K562 (cell line): ENCODE results near the gene EIF4E2. TPM values are rescaled to one million over a fixed set of nuclear protein-coding genes. Genes with fewer than 3 reads are reported as not detected.

ENCODE experiments used
- ATAC-seq: fragments of 200-7000 bp; cut with Tn5 transposase; 3 replicates; pipeline ENCODE4 v1.9.1; 2020; ENCODE audit warnings: moderate library complexity
- BruUV-seq: library from RNA; stranded (reverse); fragments of 400-500 nt; replicated peaks from 2 replicates; lab custom pipeline; 2021; lab: Mats Ljungman, UMichigan
- CTCF ChIA-PET: fragments of 300-600 bp; formaldehyde crosslinking; extraction: SDS; loops from one replicate; lab custom pipeline; 2021; ENCODE audit warnings: low intra/inter-chr PET ratio; lab: Yijun Ruan, JAX
- POLR2A ChIA-PET: fragments of 300-600, 350-650 bp; sonication (Branson Sonifier 250); formaldehyde crosslinking; extraction: SDS; loops from one replicate; lab custom pipeline; 2021; ENCODE audit warnings: antibody characterized with exemption, inconsistent platforms; lab: Yijun Ruan, JAX
- DNase-seq, 4 experiments: peaks; one replicate each; pipeline versions ENCODE4 v3.0.0 to v3.0.0-alpha.2; 2011 to 2018; ENCODE audit warnings: low spot score in 3 of 4, mixed read lengths in 3 of 4; ENCODE audit errors: extremely low read depth in 1 of 4
- FAIRE-seq: peaks from 2 replicates; lab custom pipeline; 2011; peaks lifted over from hg19 to GRCh38; lab: Jason Lieb, UNC
- H2AFZ ChIP-seq: 2 replicates; pipeline ENCODE4 v1.6.0; 2011; ENCODE audit warnings: low read depth, low read length, control low read depth, inconsistent platforms
- H3K27ac ChIP-seq: fragments of 200-600 bp; 3 replicates; pipeline ENCODE4 v1.8.0; 2011; ENCODE audit warnings: low read depth, mild to moderate bottlenecking, control low read depth, inconsistent platforms, low read length, moderate library complexity, mixed read lengths; ENCODE audit errors: extremely low read depth
- H3K27me3 ChIP-seq, 2 experiments: fragments of 300-600 bp in 1 of 2; 2 replicates in 1 of 2; 3 replicates in 1 of 2; pipeline versions ENCODE4 v1.6.0 to v1.8.0; 2011; ENCODE audit warnings: inconsistent platforms in 2 of 2, low read length in 2 of 2, mild to moderate bottlenecking in 1 of 2, mixed read lengths in 1 of 2, moderate library complexity in 1 of 2; ENCODE audit not compliant: control insufficient read depth in 2 of 2, insufficient read depth in 2 of 2
- H3K36me3 ChIP-seq: fragments of 300-600 bp; 3 replicates; pipeline ENCODE4 v1.8.0; 2011; ENCODE audit warnings: mild to moderate bottlenecking, low read length, inconsistent platforms; ENCODE audit not compliant: control insufficient read depth, insufficient read depth
- H3K4me1 ChIP-seq, 2 experiments: fragments of 200-600 bp in 1 of 2; replicated peaks in 1 of 2; 2 replicates in 1 of 2; 3 replicates in 1 of 2; pipeline versions ENCODE4 v1.5.1 to v1.8.0; 2011; ENCODE audit warnings: inconsistent platforms in 2 of 2, low read length in 2 of 2, mild to moderate bottlenecking in 1 of 2, mixed read lengths in 1 of 2, moderate library complexity in 1 of 2; ENCODE audit not compliant: control insufficient read depth in 2 of 2, insufficient read depth in 2 of 2
- H3K4me2 ChIP-seq: 2 replicates; pipeline ENCODE4 v1.6.1; 2011; ENCODE audit warnings: low read length, control low read depth, inconsistent platforms, mixed read lengths; ENCODE audit not compliant: insufficient read depth
- H3K4me3 ChIP-seq: fragments of 200-600 bp; sonication (generic), shearing (Covaris generic); 2 replicates; pipeline ENCODE4 v1.5.1; 2016; ENCODE audit warnings: control low read depth, inconsistent platforms
- H3K79me2 ChIP-seq: fragments of 200-600 bp; 3 replicates; pipeline ENCODE4 v1.8.0; 2011; ENCODE audit warnings: low read length, inconsistent platforms; ENCODE audit not compliant: control insufficient read depth, insufficient read depth
- H3K9ac ChIP-seq, 2 experiments: 2 replicates each; pipeline versions ENCODE4 v1.6.0 to v1.6.1; 2011; ENCODE audit warnings: low read depth in 2 of 2, low read length in 2 of 2, control low read depth in 1 of 2, inconsistent platforms in 1 of 2, mild to moderate bottlenecking in 1 of 2, mixed read lengths in 1 of 2; ENCODE audit not compliant: insufficient read depth in 1 of 2
- H3K9me1 ChIP-seq: one replicate; pipeline ENCODE4 v1.6.0; 2011; ENCODE audit warnings: inconsistent platforms, mild to moderate bottlenecking, low read length, moderate library complexity; ENCODE audit not compliant: control insufficient read depth, insufficient read depth
- H3K9me3 ChIP-seq: replicated peaks from 2 replicates; pipeline ENCODE4 v1.5.1; 2011; ENCODE audit warnings: low read depth, low read length, inconsistent platforms; ENCODE audit not compliant: control insufficient read depth, insufficient read depth
- H4K20me1 ChIP-seq: replicated peaks from 2 replicates; pipeline ENCODE4 v1.6.1; 2011; ENCODE audit warnings: low read length, inconsistent platforms, mixed read lengths; ENCODE audit not compliant: control insufficient read depth, insufficient read depth
- BMI1 ChIP-seq: fragments of 150-350 bp; IDR thresholded peaks from 2 replicates; pipeline ENCODE4 v1.6.1; 2014; ENCODE audit warnings: low read length
- CCNT2 ChIP-seq: IDR thresholded peaks from 2 replicates; pipeline ENCODE4 v1.6.1; 2011; ENCODE audit warnings: borderline replicate concordance, low read depth, mild to moderate bottlenecking, moderate library complexity, mixed read lengths, low read length; ENCODE audit not compliant: insufficient read length; ENCODE audit errors: extremely low read depth
- EWSR1 ChIP-seq: fragments of 450-650 bp; IDR thresholded peaks from 2 replicates; pipeline ENCODE4 v1.6.1; 2018; ENCODE audit warnings: borderline replicate concordance, mild to moderate bottlenecking, low read depth, moderate library complexity; ENCODE audit not compliant: partially characterized antibody
- FIP1L1 ChIP-seq: fragments of 200-400 bp; formaldehyde crosslinking; IDR thresholded peaks from 2 replicates; pipeline ENCODE4 v1.6.1; 2018; ENCODE audit warnings: mild to moderate bottlenecking, low read depth, low read length; ENCODE audit not compliant: poor library complexity, severe bottlenecking
- NFE2L1 ChIP-seq: fragments of 450-650 bp; IDR thresholded peaks from 2 replicates; pipeline ENCODE4 v1.6.1; 2016; ENCODE audit warnings: missing genetic modification characterization, low read depth, mild to moderate bottlenecking, missing compliant biosample characterization, moderate library complexity, borderline replicate concordance
- NFIX ChIP-seq: fragments of 250-450 bp; sonication (Bioruptor Pico); IDR thresholded peaks from 2 replicates; pipeline ENCODE4 v1.4.0; 2020; ENCODE audit warnings: low read depth, mild to moderate bottlenecking, moderate library complexity
- NR0B1 ChIP-seq: fragments of 450-650 bp; IDR thresholded peaks from one replicate; pipeline ENCODE4 v1.6.1; 2018; ENCODE audit warnings: mild to moderate bottlenecking, moderate library complexity; ENCODE audit not compliant: partially characterized antibody
- PTBP1 ChIP-seq: fragments of 200-400 bp; formaldehyde crosslinking; IDR thresholded peaks from 2 replicates; pipeline ENCODE4 v1.6.1; 2017; ENCODE audit warnings: low read depth, low read length
- SPI1 ChIP-seq: IDR thresholded peaks from 2 replicates; pipeline ENCODE4 v1.6.1; 2011; ENCODE audit warnings: low read depth, low read length, control low read depth, borderline replicate concordance
- SREBF1 ChIP-seq: fragments of 150-350 bp; IDR thresholded peaks from 2 replicates; pipeline ENCODE4 v1.6.1; 2014; ENCODE audit warnings: antibody characterized with exemption, low read depth, low read length, borderline replicate concordance
- SREBF2 ChIP-seq: sonication (generic); formaldehyde crosslinking; IDR thresholded peaks from 2 replicates; pipeline ENCODE4 v1.4.0; 2020; ENCODE audit warnings: mild to moderate bottlenecking, missing genetic modification reagents
- TEAD1 ChIP-seq, 2 experiments: fragments of 450-650 bp in 1 of 2; sonication (generic) in 1 of 2; formaldehyde crosslinking; IDR thresholded peaks; 2 replicates each; pipeline versions ENCODE4 v1.4.0 to v1.8.0; 2020 to 2022; ENCODE audit warnings: mild to moderate bottlenecking in 2 of 2, missing genetic modification reagents in 1 of 2
- ZNF184 ChIP-seq: sonication (generic); formaldehyde crosslinking; IDR thresholded peaks from 2 replicates; pipeline ENCODE4 v1.5.0; 2020; ENCODE audit warnings: missing genetic modification reagents
- WGBS: fragments of 100-300 bp; shearing (Covaris generic); methylation state at CpG from one replicate; pipeline ENCODE4 v1.1.6; 2016; ENCODE audit warnings: low coverage, mixed read lengths; ENCODE audit not compliant: insufficient coverage; ENCODE audit errors: missing lambda C conversion rate; 5-methylcytosine and 5-hydroxymethylcytosine counted together
- in situ Hi-C: fragments of 300-500 bp; cut with MboI; formaldehyde crosslinking; loops from 4 replicates; pipeline ENCODE4 v1.15.0; 2018; ENCODE audit warnings: inconsistent platforms, mixed read lengths
- intact Hi-C: fragments of 100-400 bp; cut with micrococcal nuclease; formaldehyde crosslinking; loops from 2 replicates; pipeline ENCODE4 v1.14.2; 2022
- polyA plus RNA-seq, 8 experiments: library from polyadenylated mRNA; depleted of rRNA in 4 of 8; stranded (reverse) in 5 of 8; unstranded in 3 of 8; fragments of >200 nt; fragmentation: Nextera tagmentation in 2 of 8; fragmentation: Illumina TruSeq in 1 of 8; extraction: Ambion mirVana in 2 of 8; extraction: Trizol in 1 of 8; gene quantifications; 2 replicates each; pipeline versions ENCODE4 v1.2.1 to v1.2.3, GENCODE V29; 2011 to 2014; ENCODE audit warnings: inconsistent platforms in 1 of 8, missing spikeins in 1 of 8
- total RNA-seq, 7 experiments: library from RNA; depleted of rRNA in 6 of 7; stranded (reverse); fragments of >200 nt in 6 of 7; fragmentation: Illumina TruSeq in 2 of 7; extraction: Trizol in 2 of 7; gene quantifications; 2 replicates each; pipeline versions ENCODE4 v1.2.1 to v1.2.3, GENCODE V29; 2011 to 2021; ENCODE audit warnings: low replicate concordance in 1 of 7

Gene EIF4E2
- total and polyA plus RNA-seq, 9 of the 15 experiments (the other 6 are each of a cell fraction or from before 2014, with no cell fraction given) = 33.9 to 169 (median 77.5) TPM

DNA sequence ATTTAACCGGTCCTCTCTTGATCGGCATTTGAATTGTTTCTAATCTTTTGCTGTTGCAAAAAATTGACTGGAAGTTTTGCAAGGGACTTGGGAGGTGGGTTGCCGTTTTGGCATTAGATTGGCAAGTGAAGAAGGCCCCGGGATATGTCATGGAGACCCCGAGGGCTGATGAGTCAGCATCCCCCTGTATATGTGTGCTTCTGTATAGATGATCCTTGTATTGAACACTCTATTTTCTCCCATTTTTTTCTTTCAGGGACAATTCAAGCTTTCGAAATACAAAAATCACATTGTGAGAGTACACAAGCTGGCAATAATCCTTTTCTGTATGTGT, 30.1 kb downstream of the EIF4E2 start:
- DNase-seq (no peak), ATAC-seq (no peak), FAIRE-seq (no peak)
- TF ChIP-seq SREBF2 (CRISPR knock-in tag) (no peak), NFE2L1 (tag) (no peak), TEAD1 (CRISPR knock-in tag; IDR thresholded peaks at IDR 0.05) (no peak), ZNF184 (no peak), NR0B1 (no peak), SPI1 (no peak), SREBF1 (no peak), EWSR1 (no peak), FIP1L1 (no peak), NFIX (CRISPR knock-in tag) (no peak), CCNT2 (no peak), BMI1 (no peak), PTBP1 (no peak)
- POLR2A ChIA-PET = interaction anchor here (0.9 kb wide), 1 partner anchor 10 kb away, joined by 4 read pairs; no protein-coding TSS in a partner anchor
- no peak overlapping the region for H3K4me3 ChIP-seq
- in situ Hi-C loops (no loop called here), intact Hi-C loops (no loop called here)
- no peaks in the 10 kb centered on the region for H3K79me2 ChIP-seq
- no peak overlapping the region for H3K4me2 ChIP-seq
- no peak overlapping the region for H3K9ac ChIP-seq
- no peaks in the 10 kb centered on the region for H3K4me1 ChIP-seq
- WGBS = 78% methylated on average over 6 of the region's 6 CpGs
- no TSS peak for BruUV-seq
- 0 out of 3 replicates have a peak, but pooled peaks cover 3% of the 10 kb centered on the region for H3K36me3 ChIP-seq
- no peaks in the 10 kb centered on the region for H3K9me1 ChIP-seq
- no peaks in the 10 kb centered on the region for H4K20me1 ChIP-seq
- no peak overlapping the region for H2AFZ ChIP-seq
- no peaks in the 10 kb centered on the region for H3K9me3 ChIP-seq
- no peaks in the 10 kb centered on the region for H3K27me3 ChIP-seq
- no peak overlapping the region for H3K27ac ChIP-seq
- CTCF ChIA-PET = no interaction called here
